Common myeloid progenitor, CD34-positive (primary cell): ENCODE data around the gene TMEM255B.
"Not testable (repeated sequence)": the region's sequence is repeated elsewhere in the genome, so short reads cannot be mapped to it uniquely, and the experiment has no call there.

Experiments used
- CTCF ChIA-PET: fragments of 350-600 bp; sonication (Branson Sonifier 250); formaldehyde crosslinking; loops from one replicate; lab custom pipeline; 2021; ENCODE audit warnings: antibody characterized with exemption; lab: Charles Lee
- POLR2A ChIA-PET: fragments of 350-600 bp; sonication (Branson Sonifier 250); formaldehyde crosslinking; loops from one replicate; lab custom pipeline; 2021; ENCODE audit warnings: antibody characterized with exemption; lab: Charles Lee
- DNase-seq, 3 donors: peaks; one replicate each; pipeline versions ENCODE4 v3.0.0 to v3.0.0-alpha.2; 2013
- H3K27ac ChIP-seq, 2 experiments: 1 replicate in 1 of 2; 2 replicates in 1 of 2; pipeline ENCODE4 v1.7.0; 2013; ENCODE audit warnings: inconsistent platforms in 2 of 2, low read length in 2 of 2, mild to moderate bottlenecking in 2 of 2, low read depth in 1 of 2, moderate library complexity in 1 of 2; ENCODE audit not compliant: severe bottlenecking in 2 of 2, insufficient read depth in 1 of 2, poor library complexity in 1 of 2
- H3K27me3 ChIP-seq, 5 experiments: replicated peaks in 2 of 5; 1 replicate in 3 of 5; 2 replicates in 2 of 5; pipeline versions ENCODE4 v1.6.1 to v1.7.0; 2013; ENCODE audit warnings: low read length in 4 of 5, mild to moderate bottlenecking in 2 of 5, moderate library complexity in 2 of 5, inconsistent platforms in 1 of 5; ENCODE audit not compliant: insufficient read depth in 5 of 5, control insufficient read depth in 4 of 5
- H3K36me3 ChIP-seq, 4 experiments: 1 replicate in 2 of 4; 2 replicates in 2 of 4; pipeline versions ENCODE4 v1.6.1 to v1.7.0; 2013; ENCODE audit warnings: low read length in 3 of 4, control low read depth in 1 of 4, mild to moderate bottlenecking in 1 of 4; ENCODE audit not compliant: control insufficient read depth in 4 of 4, insufficient read depth in 4 of 4
- H3K4me1 ChIP-seq, 4 experiments: 1 replicate in 3 of 4; 2 replicates in 1 of 4; pipeline versions ENCODE4 v1.6.1 to v1.7.1; 2013; ENCODE audit warnings: low read length in 3 of 4, mild to moderate bottlenecking in 3 of 4, control low read depth in 1 of 4, inconsistent platforms in 1 of 4, moderate library complexity in 1 of 4; ENCODE audit not compliant: control insufficient read depth in 4 of 4, insufficient read depth in 4 of 4; ENCODE audit errors: control extremely low read depth in 1 of 4
- H3K4me3 ChIP-seq, 7 experiments: 1 replicate in 4 of 7; 2 replicates in 3 of 7; pipeline versions ENCODE4 v1.5.1 to v1.7.0; 2013; ENCODE audit warnings: mild to moderate bottlenecking in 7 of 7, low read length in 6 of 7, moderate library complexity in 6 of 7, inconsistent platforms in 2 of 7, low read depth in 2 of 7, control low read depth in 1 of 7; ENCODE audit not compliant: insufficient read depth in 4 of 7, control insufficient read depth in 1 of 7; ENCODE audit errors: extremely low read depth in 1 of 7
- H3K9me3 ChIP-seq, 5 experiments: 1 replicate in 4 of 5; 2 replicates in 1 of 5; pipeline versions ENCODE4 v1.6.1 to v1.7.1; 2013; ENCODE audit warnings: low read length in 4 of 5, mild to moderate bottlenecking in 2 of 5, inconsistent platforms in 1 of 5, low read depth in 1 of 5, moderate library complexity in 1 of 5; ENCODE audit not compliant: control insufficient read depth in 4 of 5, insufficient read depth in 2 of 5; ENCODE audit errors: control extremely low read depth in 1 of 5
- WGBS: methylation state at CpG from one replicate; pipeline ENCODE4 v1.1.5; 2013; ENCODE audit not compliant: insufficient coverage; 5-methylcytosine and 5-hydroxymethylcytosine counted together

Gene TMEM255B

DNA sequence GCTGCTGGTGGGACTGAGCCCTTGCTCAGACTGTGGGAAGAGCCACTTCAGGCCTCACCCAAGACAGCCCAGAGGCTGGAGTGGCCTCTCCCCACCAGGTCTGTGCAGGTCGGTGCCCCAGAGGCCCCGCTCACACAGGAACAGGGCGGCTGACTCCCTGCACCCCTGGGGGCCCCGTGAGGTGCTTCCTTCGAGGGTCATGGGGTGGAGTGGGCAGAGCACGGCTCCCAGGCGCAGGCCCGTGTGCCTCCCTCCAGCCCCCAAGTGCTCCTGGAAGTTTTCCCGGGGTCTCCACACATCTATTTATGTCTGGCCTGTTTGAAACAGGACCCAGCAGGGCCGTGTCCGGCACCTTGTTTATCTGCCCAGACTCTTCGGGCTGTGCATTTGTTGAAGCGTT lies 9.5 kb upstream of the TMEM255B start:
- ChIA-PET POLR2A (no interaction called here), CTCF (interaction anchor here (0.8 kb wide), 1 partner anchor 8 kb away, joined by 4 read pairs; no protein-coding TSS in a partner anchor)
- Histone ChIP-seq H3K4me3 (no peak overlapping the region), H3K36me3 (no peaks in the 10 kb centered on the region), H3K4me1 (no peaks in the 10 kb centered on the region), H3K27ac (no peak overlapping the region), H3K9me3 (peaks cover 0 to 3% (median 0%) of the 10 kb centered on the region in 5 experiments), H3K27me3 (peaks cover 0 to 33% (median 7%) of the 10 kb centered on the region in 5 experiments)
- DNase-seq = no peak
- WGBS = 95% methylated on average over 12 of the region's 13 CpGs

DNA sequence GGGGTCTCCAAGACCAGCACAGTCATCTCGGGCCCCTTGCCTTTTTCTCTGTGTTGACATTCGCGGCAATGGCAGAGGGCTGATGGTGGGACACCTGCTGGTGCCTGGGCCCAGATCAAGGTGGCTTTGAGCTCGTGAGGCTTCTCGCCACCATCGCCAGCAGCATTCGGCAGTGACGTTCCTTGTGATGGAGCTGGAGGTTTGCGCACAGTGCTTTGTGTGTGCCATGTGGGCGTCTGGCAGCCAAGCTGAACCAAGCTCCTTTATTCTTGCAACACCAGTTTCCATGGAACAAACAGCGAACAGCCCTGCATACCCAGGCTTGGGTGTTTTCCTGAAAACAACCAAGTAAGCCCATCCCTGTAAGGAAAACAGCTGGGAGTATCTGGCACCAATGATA lies 9.1 kb upstream of the TMEM255B start:
- H3K27me3 ChIP-seq = peaks cover 0 to 33% (median 7%) of the 10 kb centered on the region in 5 experiments
- POLR2A ChIA-PET = no interaction called here

DNA sequence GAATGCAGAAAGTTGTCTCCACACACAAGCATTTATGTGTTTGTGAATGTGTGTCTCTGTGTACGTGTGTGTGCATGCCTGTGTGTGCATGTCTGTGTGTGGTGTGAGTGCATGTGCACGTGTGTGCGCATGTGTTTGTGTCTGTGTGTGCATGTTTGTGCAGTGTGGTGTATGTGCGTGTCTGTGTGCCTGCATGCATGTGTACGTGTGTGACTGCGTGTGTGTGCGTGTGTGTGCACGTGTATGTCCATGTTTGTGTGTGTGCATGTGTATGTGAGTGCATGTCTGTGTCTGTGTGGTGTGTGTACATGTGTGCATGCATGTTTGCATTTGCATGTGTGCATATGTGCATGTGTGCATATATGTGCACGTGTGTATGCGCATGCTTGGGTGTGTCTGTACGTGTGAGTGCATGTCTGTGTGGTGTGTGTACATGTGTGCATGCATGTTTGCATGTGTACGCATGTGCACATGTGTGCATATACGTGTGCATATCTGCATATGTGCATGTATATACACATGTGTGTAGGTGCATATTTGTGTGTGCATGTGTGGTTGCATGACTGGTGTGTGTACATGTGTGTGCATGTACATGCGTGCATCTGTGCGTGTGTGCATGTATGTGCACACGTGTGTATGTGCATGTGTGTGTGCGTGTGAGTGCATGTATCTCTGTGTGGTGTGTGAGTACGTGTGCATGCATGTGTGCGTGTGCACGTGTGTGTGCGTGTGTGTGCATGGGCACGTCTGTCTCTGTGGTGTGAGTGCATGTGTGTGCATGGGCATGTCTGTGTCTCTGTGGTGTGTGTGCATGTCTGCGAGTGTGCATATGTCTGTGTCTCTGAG lies 8.2 kb upstream of the TMEM255B start:
- no peak overlapping the region for H3K4me3 ChIP-seq
- no peak for DNase-seq
- peaks cover 0 to 3% (median 0%) of the 10 kb centered on the region in 5 experiments for H3K9me3 ChIP-seq
- WGBS = 96% methylated on average over 20 of the region's 23 CpGs
- no peaks in the 10 kb centered on the region for H3K4me1 ChIP-seq
- ChIA-PET POLR2A (no interaction called here), CTCF (interaction anchor here (0.8 kb wide), 1 partner anchor 10 kb away, joined by 4 read pairs; no protein-coding TSS in a partner anchor)
- H3K27ac ChIP-seq = no peak overlapping the region
- H3K36me3 ChIP-seq = no peaks in the 10 kb centered on the region
- H3K27me3 ChIP-seq = peaks cover 0 to 32% (median 6%) of the 10 kb centered on the region in 5 experiments

More for the DNA sequence above, 9.1 kb upstream of the TMEM255B start:
- CTCF ChIA-PET = interaction anchor here (0.8 kb wide), 1 partner anchor 9 kb away, joined by 4 read pairs; no protein-coding TSS in a partner anchor
- WGBS = 95% methylated on average over 11 of the region's 11 CpGs
- H3K9me3 ChIP-seq = peaks cover 0 to 3% (median 0%) of the 10 kb centered on the region in 5 experiments
- H3K27ac ChIP-seq = no peak overlapping the region
- H3K4me1 ChIP-seq = no peaks in the 10 kb centered on the region
- DNase-seq = no peak
- H3K36me3 ChIP-seq = no peaks in the 10 kb centered on the region
- no peak overlapping the region for H3K4me3 ChIP-seq

DNA sequence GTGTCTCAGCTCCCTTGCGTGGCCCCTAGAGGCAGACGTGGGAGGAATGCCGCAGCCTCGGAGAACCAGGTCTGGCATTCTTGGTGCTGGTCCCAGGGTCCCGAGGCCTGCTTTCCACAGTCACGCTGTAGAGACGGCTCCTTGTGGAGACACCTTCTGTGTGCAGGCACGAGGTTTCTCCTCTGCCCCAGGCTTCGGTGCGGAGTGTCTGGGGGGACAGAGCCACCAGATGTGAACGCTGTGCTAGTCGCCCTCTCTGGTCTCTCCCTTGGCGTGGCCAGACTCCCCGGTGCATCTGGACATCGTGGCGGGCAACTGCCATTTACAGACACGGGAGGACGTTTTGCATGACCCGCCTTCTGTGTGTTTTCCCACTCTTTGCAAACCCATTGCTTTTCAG lies 7.5 kb upstream of the TMEM255B start:
- H3K36me3 ChIP-seq = no peaks in the 10 kb centered on the region
- CTCF ChIA-PET = no interaction called here
- H3K4me1 ChIP-seq = no peaks in the 10 kb centered on the region
- peaks cover 0 to 30% (median 6%) of the 10 kb centered on the region in 5 experiments for H3K27me3 ChIP-seq
- POLR2A ChIA-PET = no interaction called here
- no peak overlapping the region for H3K27ac ChIP-seq
- WGBS = 96% methylated on average over 19 of the region's 19 CpGs
- DNase-seq = no peak
- peaks cover 0 to 3% (median 0%) of the 10 kb centered on the region in 5 experiments for H3K9me3 ChIP-seq
- no peak overlapping the region for H3K4me3 ChIP-seq

DNA sequence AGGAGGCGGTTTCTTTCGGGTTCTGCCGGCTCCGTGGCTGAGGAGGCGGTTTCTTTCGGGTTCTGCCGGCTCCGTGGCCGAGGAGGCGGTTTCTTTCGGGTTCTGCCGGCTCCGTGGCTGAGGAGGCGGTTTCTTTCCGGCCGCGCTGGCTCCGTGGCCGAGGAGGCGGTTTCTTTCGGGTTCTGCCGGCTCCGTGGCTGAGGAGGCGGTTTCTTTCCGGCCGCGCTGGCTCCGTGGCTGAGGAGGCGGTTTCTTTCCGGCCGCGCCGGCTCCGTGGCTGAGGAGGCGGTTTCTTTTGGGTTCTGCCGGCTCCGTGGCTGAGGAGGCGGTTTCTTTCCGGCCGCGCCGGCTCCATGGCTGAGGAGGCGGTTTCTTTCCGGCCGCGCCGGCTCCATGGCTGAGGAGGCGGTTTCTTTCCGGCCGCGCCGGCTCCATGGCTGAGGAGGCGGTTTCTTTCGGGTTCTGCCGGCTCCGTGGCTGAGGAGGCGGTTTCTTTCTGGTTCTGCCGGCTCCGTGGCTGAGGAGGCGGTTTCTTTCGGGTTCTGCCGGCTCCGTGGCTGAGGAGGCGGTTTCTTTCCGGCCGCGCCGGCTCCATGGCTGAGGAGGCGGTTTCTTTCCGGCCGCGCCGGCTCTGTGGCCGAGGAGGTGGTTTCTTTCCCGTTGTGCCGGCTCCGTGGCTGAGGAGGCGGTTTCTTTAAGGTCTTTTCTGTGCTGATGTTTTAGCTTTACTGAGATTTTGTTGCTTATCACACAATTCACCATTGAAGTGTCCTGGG lies 6.6 kb upstream of the TMEM255B start:
- POLR2A ChIA-PET, H3K36me3 ChIP-seq, H3K4me1 ChIP-seq, H3K9me3 ChIP-seq, H3K27ac ChIP-seq, DNase-seq, H3K4me3 ChIP-seq: not testable (repeated sequence)
- CTCF ChIA-PET = interaction anchor here (0.7 kb wide), 1 partner anchor 84 kb away, joined by 3 read pairs; no protein-coding TSS in a partner anchor
- H3K27me3 ChIP-seq = peaks cover 0 to 27% (median 6%) of the 10 kb centered on the region in 5 experiments
- WGBS = 97% methylated on average over 26 of the region's 78 CpGs

DNA sequence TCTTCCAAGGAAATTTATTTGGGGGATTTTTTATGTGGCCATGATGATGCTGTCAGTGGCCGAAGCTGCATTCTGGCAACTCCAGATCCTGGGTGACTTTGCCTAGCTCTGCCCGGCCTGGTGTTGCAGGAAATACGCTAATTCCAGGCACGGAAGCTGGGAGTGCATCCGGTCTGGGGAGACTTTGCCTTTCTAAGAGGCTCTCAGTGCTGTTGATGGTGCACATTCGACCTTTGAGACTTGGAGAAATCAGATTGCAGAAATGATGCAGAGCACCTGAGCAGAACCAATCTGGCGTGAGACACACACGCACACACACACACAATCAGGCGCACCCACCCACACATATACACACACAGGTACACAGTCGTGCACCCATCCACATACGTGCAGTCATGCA lies 5.9 kb upstream of the TMEM255B start:
- no peak for DNase-seq
- Histone ChIP-seq H3K4me3 (no peak overlapping the region), H3K36me3 (no peaks in the 10 kb centered on the region), H3K27me3 (peaks cover 0 to 24% (median 6%) of the 10 kb centered on the region in 5 experiments), H3K9me3 (peaks cover 0 to 3% (median 0%) of the 10 kb centered on the region in 5 experiments), H3K27ac (no peak overlapping the region), H3K4me1 (peaks cover 0 to 4% (median 2%) of the 10 kb centered on the region in 4 experiments)
- WGBS = 95% methylated on average over 6 of the region's 11 CpGs
- CTCF ChIA-PET = interaction anchor here (0.7 to 1.6 kb wide), 2 partner anchors 12 to 84 kb away, joined by 3 to 4 read pairs; no protein-coding TSS in a partner anchor
- POLR2A ChIA-PET = no interaction called here
